HG02798 (cell line): Measurements from ENCODE around the gene NT5C2.
"Not testable (repeated sequence)": the region's sequence is repeated elsewhere in the genome, so short reads cannot be mapped to it uniquely, and the experiment has no call there.

Experiments used
- ATAC-seq: cut with Tn5 transposase; IDR thresholded peaks from one replicate; pipeline ENCODE4 v1.9.1; 2021; ENCODE audit warnings: mild to moderate bottlenecking; ENCODE audit not compliant: unreplicated experiment, poor library complexity

NT5C2 gene

GRCh38 chr10:103067099-103067477 lies 126.0 kb downstream of the NT5C2 start:
- not testable (repeated sequence) for ATAC-seq

- ATAC-seq: no peak
These were observed 126.7 kb downstream of the NT5C2 start for GRCh38 chr10:103066141-103067098.

- ATAC-seq: no peak
These were observed 128.1 kb downstream of the NT5C2 start for GRCh38 chr10:103064956-103065355.

GRCh38 chr10:103062854-103063590 lies 130.1 kb downstream of the NT5C2 start:
- ATAC-seq: no peak

- ATAC-seq: no peak
These were observed 132.5 kb downstream of the NT5C2 start for GRCh38 chr10:103060575-103060974.

- no peak for ATAC-seq
These were observed 135.0 kb downstream of the NT5C2 start for GRCh38 chr10:103058034-103058433.

GRCh38 chr10:103055105-103055504 lies 138.0 kb downstream of the NT5C2 start:
- no peak for ATAC-seq

GRCh38 chr10:103054621-103055020 lies 138.5 kb downstream of the NT5C2 start:
- ATAC-seq: no peak

GRCh38 chr10:103053659-103054581 lies 139.2 kb downstream of the NT5C2 start:
- no peak for ATAC-seq

- no peak for ATAC-seq
These were observed 143.8 kb downstream of the NT5C2 start for GRCh38 chr10:103049237-103049636.

GRCh38 chr10:103047381-103047780 lies 145.7 kb downstream of the NT5C2 start:
- no peak for ATAC-seq

GRCh38 chr10:103045961-103046360 lies 147.1 kb downstream of the NT5C2 start:
- ATAC-seq: no peak

- no peak for ATAC-seq
These were observed 148.1 kb downstream of the NT5C2 start for GRCh38 chr10:103044942-103045489.

- ATAC-seq: no peak
These were observed 150.2 kb downstream of the NT5C2 start for GRCh38 chr10:103042908-103043307.

GRCh38 chr10:103042129-103042528 lies 150.9 kb downstream of the NT5C2 start:
- no peak for ATAC-seq

GRCh38 chr10:103041391-103041790 lies 151.7 kb downstream of the NT5C2 start:
- ATAC-seq: no peak

- ATAC-seq: no peak
These were observed 152.7 kb downstream of the NT5C2 start for GRCh38 chr10:103040418-103040817.

- no peak for ATAC-seq
These were observed 154.5 kb downstream of the NT5C2 start for GRCh38 chr10:103038570-103038969.
